GM19455 (cell line): ENCODE results near the gene AGRP.

Experiments used
- ATAC-seq: cut with Tn5 transposase; IDR thresholded peaks from one replicate; pipeline ENCODE4 v1.9.1; 2021; ENCODE audit not compliant: unreplicated experiment

Gene AGRP

GRCh38 chr16:67463691-67464090, 19.7 kb downstream of the AGRP start:
- no peak for ATAC-seq

- no peak for ATAC-seq
Measured at GRCh38 chr16:67463059-67463458, 20.3 kb downstream of the AGRP start.

GRCh38 chr16:67462279-67462655, 21.1 kb downstream of the AGRP start:
- no peak for ATAC-seq

GRCh38 chr16:67461600-67462278, 21.6 kb downstream of the AGRP start:
- ATAC-seq, result no peak

- ATAC-seq, result no peak
Measured at GRCh38 chr16:67460961-67461360, 22.4 kb downstream of the AGRP start.

GRCh38 chr16:67460168-67460567, 23.2 kb downstream of the AGRP start:
- ATAC-seq, result no peak

- no peak for ATAC-seq
Measured at GRCh38 chr16:67459861-67460150, 23.5 kb downstream of the AGRP start.

- no peak for ATAC-seq
Measured at GRCh38 chr16:67459066-67459860, 24.1 kb downstream of the AGRP start.

GRCh38 chr16:67458121-67458641, 25.2 kb downstream of the AGRP start:
- ATAC-seq, result no peak

GRCh38 chr16:67457611-67458010, 25.7 kb downstream of the AGRP start:
- no peak for ATAC-seq

- no peak for ATAC-seq
Measured at GRCh38 chr16:67456391-67457081, 26.8 kb downstream of the AGRP start.

GRCh38 chr16:67454852-67455251, 28.5 kb downstream of the AGRP start:
- no peak for ATAC-seq

GRCh38 chr16:67454104-67454503, 29.2 kb downstream of the AGRP start:
- no peak for ATAC-seq

GRCh38 chr16:67451704-67452435, 31.5 kb downstream of the AGRP start:
- no peak for ATAC-seq

- no peak for ATAC-seq
Measured at GRCh38 chr16:67451061-67451703, 32.2 kb downstream of the AGRP start.

- no peak for ATAC-seq
Measured at GRCh38 chr16:67449739-67450138, 33.6 kb downstream of the AGRP start.

- ATAC-seq, result no peak
Measured at GRCh38 chr16:67449336-67449735, 34.0 kb downstream of the AGRP start.

GRCh38 chr16:67448580-67448979, 34.8 kb downstream of the AGRP start:
- ATAC-seq, result no peak

- ATAC-seq, result no peak
Measured at GRCh38 chr16:67447508-67448076, 35.8 kb downstream of the AGRP start.

GRCh38 chr16:67446968-67447507, 36.3 kb downstream of the AGRP start:
- ATAC-seq, result no peak
